Liver (tissue), 9 donors: ENCODE measurements around the gene AEN. TPM values are rescaled to one million over a fixed set of nuclear protein-coding genes. Genes with fewer than 3 reads are reported as not detected.

ENCODE experiments used
- DNase-seq: peaks from one replicate; pipeline ENCODE4 v3.0.0-alpha.2; 2017; ENCODE audit warnings: low spot score
- H3K27ac ChIP-seq, 2 donors: one replicate each; pipeline ENCODE4 v1.7.0; 2013; ENCODE audit warnings: inconsistent platforms in 2 of 2, low read length in 2 of 2, control low read depth in 1 of 2, low read depth in 1 of 2, mild to moderate bottlenecking in 1 of 2
- H3K27me3 ChIP-seq, 4 donors: one replicate each; pipeline versions ENCODE4 v1.6.1 to v1.7.0; 2013; ENCODE audit warnings: low read length in 3 of 4, inconsistent platforms in 1 of 4, mild to moderate bottlenecking in 1 of 4, moderate library complexity in 1 of 4; ENCODE audit not compliant: control insufficient read depth in 4 of 4, insufficient read depth in 4 of 4
- H3K36me3 ChIP-seq, 4 donors: one replicate each; pipeline versions ENCODE4 v1.6.1 to v1.7.0; 2013; ENCODE audit warnings: low read length in 3 of 4, mild to moderate bottlenecking in 3 of 4, low read depth in 1 of 4, moderate library complexity in 1 of 4; ENCODE audit not compliant: control insufficient read depth in 4 of 4, insufficient read depth in 3 of 4
- H3K4me1 ChIP-seq, 4 donors: one replicate each; pipeline versions ENCODE4 v1.6.1 to v1.7.0; 2013; ENCODE audit warnings: low read length in 3 of 4, mild to moderate bottlenecking in 3 of 4, moderate library complexity in 1 of 4; ENCODE audit not compliant: control insufficient read depth in 4 of 4, insufficient read depth in 4 of 4
- H3K4me3 ChIP-seq, 3 donors: one replicate each; pipeline versions ENCODE4 v1.6.1 to v1.7.0; 2013; ENCODE audit warnings: low read length in 3 of 3, control low read depth in 1 of 3, low read depth in 1 of 3, mild to moderate bottlenecking in 1 of 3
- H3K9ac ChIP-seq, 2 donors: one replicate each; pipeline ENCODE4 v1.7.0; 2013; ENCODE audit warnings: low read length in 2 of 2, mild to moderate bottlenecking in 2 of 2, moderate library complexity in 2 of 2, control low read depth in 1 of 2, low read depth in 1 of 2
- H3K9me3 ChIP-seq, 4 donors: one replicate each; pipeline versions ENCODE4 v1.6.1 to v1.7.0; 2013; ENCODE audit warnings: low read length in 3 of 4; ENCODE audit not compliant: control insufficient read depth in 4 of 4
- ATF3 ChIP-seq: IDR thresholded peaks from 2 replicates; pipeline ENCODE4 v1.6.1; 2016; ENCODE audit warnings: antibody characterized with exemption
- FOXA2 ChIP-seq: IDR thresholded peaks from 2 replicates; pipeline ENCODE4 v1.6.1; 2016; ENCODE audit warnings: antibody characterized with exemption
- GABPA ChIP-seq, 2 donors: IDR thresholded peaks in 1 of 2; conservative IDR thresholded peaks in 1 of 2; 2 replicates each; pipeline ENCODE4 v1.6.1; 2016; ENCODE audit warnings: antibody characterized with exemption in 2 of 2, mild to moderate bottlenecking in 1 of 2, moderate library complexity in 1 of 2
- HNF4A ChIP-seq, 2 donors: conservative IDR thresholded peaks; 2 replicates each; pipeline ENCODE4 v1.6.1; 2016; ENCODE audit warnings: antibody characterized with exemption in 2 of 2, mild to moderate bottlenecking in 2 of 2
- JUND ChIP-seq, 2 donors: IDR thresholded peaks; 2 replicates each; pipeline ENCODE4 v1.6.1; 2016; ENCODE audit warnings: antibody characterized with exemption in 2 of 2
- MAX ChIP-seq: IDR thresholded peaks from 2 replicates; pipeline ENCODE4 v1.6.1; 2016; ENCODE audit warnings: antibody characterized with exemption
- RAD21 ChIP-seq, 2 donors: IDR thresholded peaks; 2 replicates each; pipeline ENCODE4 v1.6.1; 2016; ENCODE audit warnings: antibody characterized with exemption in 2 of 2, mild to moderate bottlenecking in 2 of 2
- REST ChIP-seq: IDR thresholded peaks from 2 replicates; pipeline ENCODE4 v1.6.1; 2016; ENCODE audit warnings: antibody characterized with exemption, mild to moderate bottlenecking
- RXRA ChIP-seq, 2 donors: IDR thresholded peaks; 2 replicates each; pipeline ENCODE4 v1.6.1; 2017 to 2018; ENCODE audit warnings: antibody characterized with exemption in 2 of 2, mild to moderate bottlenecking in 1 of 2
- SP1 ChIP-seq: IDR thresholded peaks from 2 replicates; pipeline ENCODE4 v1.6.1; 2018; ENCODE audit warnings: antibody characterized with exemption, mild to moderate bottlenecking
- TAF1 ChIP-seq: conservative IDR thresholded peaks from 2 replicates; pipeline ENCODE4 v1.6.1; 2016; ENCODE audit warnings: antibody characterized with exemption, mild to moderate bottlenecking
- YY1 ChIP-seq: IDR thresholded peaks from 2 replicates; pipeline ENCODE4 v1.6.1; 2016; ENCODE audit warnings: antibody characterized with exemption, mild to moderate bottlenecking
- ZBTB33 ChIP-seq: IDR thresholded peaks from 2 replicates; pipeline ENCODE4 v1.6.1; 2016; ENCODE audit warnings: antibody characterized with exemption
- WGBS: extraction: QIAGEN DNeasy Blood & Tissue Kit; methylation state at CpG from one replicate; pipeline ENCODE4 v1.1.7; 2013; 5-methylcytosine and 5-hydroxymethylcytosine counted together
- polyA plus RNA-seq, 2 donors: library from polyadenylated mRNA; stranded (reverse) in 1 of 2; unstranded in 1 of 2; fragments of 200-250 nt in 1 of 2; fragments of >200 nt in 1 of 2; fragmentation: Nextera tagmentation in 1 of 2; extraction: Ambion mirVana in 1 of 2; gene quantifications; one replicate each; pipeline versions ENCODE4 v1.2.1 to v1.2.3, GENCODE V29; 2013 to 2015
- total RNA-seq, 2 donors: library from RNA; depleted of rRNA; stranded (reverse); fragments of >200 nt; gene quantifications; one replicate each; pipeline ENCODE4 v1.2.3, GENCODE V29; 2014
- TF ChIP-seq, protein P1 (sequence below): fragments of 150-350 bp; IDR thresholded peaks from 2 replicates; pipeline ENCODE4 v1.5.1; 2017; ENCODE audit warnings: improper control_type of control experiment, low read depth, low read length; ENCODE audit not compliant: missing input control
- donor health status: healthy.
- donor health status: healthy.
- donor health status: healthy.
- donor health status: healthy.
- donor health status: healthy.

The AEN gene
- total and polyA plus RNA-seq, 4 donors: 2.8 to 19.2 (median 10.5) TPM

GRCh38 chr15:88674661-88675060 lies 53.5 kb downstream of the AEN start:
- 72% methylated on average over 4 of the region's 4 CpGs for WGBS
- no peak overlapping the region for H3K27ac ChIP-seq

DNA sequence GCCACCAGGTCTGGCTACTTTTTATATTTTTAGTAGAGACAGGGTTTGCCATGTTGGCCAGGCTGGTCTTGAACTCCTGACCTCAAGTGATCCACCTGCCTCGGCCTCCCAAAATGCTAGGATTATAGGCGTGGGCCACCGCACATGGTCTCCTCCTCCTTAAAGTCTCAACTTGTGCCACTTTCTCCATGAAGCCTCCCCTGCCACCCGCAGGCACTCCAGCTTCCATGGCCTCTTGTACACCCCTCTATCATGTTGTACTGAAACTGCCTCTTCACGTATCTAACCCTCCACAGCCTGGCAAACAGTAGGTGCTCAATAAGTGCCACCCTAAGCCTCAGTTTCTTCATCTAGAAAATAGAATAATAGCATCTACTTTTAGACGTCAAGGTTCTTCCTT lies 57.6 kb downstream of the AEN start:
- Histone ChIP-seq H3K4me1 (no peaks in the 10 kb centered on the region), H3K27me3 (peaks cover 0 to 5% (median 0%) of the 10 kb centered on the region in 4 donors), H3K9ac (no peak overlapping the region), H3K9me3 (no peaks in the 10 kb centered on the region), H3K4me3 (no peak overlapping the region), H3K27ac (no peak overlapping the region), H3K36me3 (no peaks in the 10 kb centered on the region)
- DNase-seq: no peak
- WGBS: 90% methylated on average over 6 of the region's 6 CpGs
- TF ChIP-seq JUND (IDR thresholded peaks at IDR 0.05) (no peak), MAX (no peak), GABPA (IDR thresholded peaks at IDR 0.05 in 1 of 2, conservative IDR thresholded peaks at IDR 0.05 in 1 of 2) (no peak), HNF4A (conservative IDR thresholded peaks at IDR 0.05) (no peak), ATF3 (no peak), RAD21 (IDR thresholded peaks at IDR 0.05) (no peak), REST (no peak)
- TF ChIP-seq, protein P1, sequence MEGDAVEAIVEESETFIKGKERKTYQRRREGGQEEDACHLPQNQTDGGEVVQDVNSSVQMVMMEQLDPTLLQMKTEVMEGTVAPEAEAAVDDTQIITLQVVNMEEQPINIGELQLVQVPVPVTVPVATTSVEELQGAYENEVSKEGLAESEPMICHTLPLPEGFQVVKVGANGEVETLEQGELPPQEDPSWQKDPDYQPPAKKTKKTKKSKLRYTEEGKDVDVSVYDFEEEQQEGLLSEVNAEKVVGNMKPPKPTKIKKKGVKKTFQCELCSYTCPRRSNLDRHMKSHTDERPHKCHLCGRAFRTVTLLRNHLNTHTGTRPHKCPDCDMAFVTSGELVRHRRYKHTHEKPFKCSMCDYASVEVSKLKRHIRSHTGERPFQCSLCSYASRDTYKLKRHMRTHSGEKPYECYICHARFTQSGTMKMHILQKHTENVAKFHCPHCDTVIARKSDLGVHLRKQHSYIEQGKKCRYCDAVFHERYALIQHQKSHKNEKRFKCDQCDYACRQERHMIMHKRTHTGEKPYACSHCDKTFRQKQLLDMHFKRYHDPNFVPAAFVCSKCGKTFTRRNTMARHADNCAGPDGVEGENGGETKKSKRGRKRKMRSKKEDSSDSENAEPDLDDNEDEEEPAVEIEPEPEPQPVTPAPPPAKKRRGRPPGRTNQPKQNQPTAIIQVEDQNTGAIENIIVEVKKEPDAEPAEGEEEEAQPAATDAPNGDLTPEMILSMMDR: no peak

More at GRCh38 chr15:88674661-88675060, 53.5 kb downstream of the AEN start:
- Histone ChIP-seq H3K36me3 (no peaks in the 10 kb centered on the region), H3K9me3 (no peaks in the 10 kb centered on the region), H3K27me3 (peaks cover 0 to 5% (median 0%) of the 10 kb centered on the region in 4 donors), H3K9ac (no peak overlapping the region), H3K4me1 (no peaks in the 10 kb centered on the region), H3K4me3 (no peak overlapping the region)
- no peak for TF ChIP-seq RXRA (IDR thresholded peaks at IDR 0.05)
- TF ChIP-seq RAD21 (IDR thresholded peaks at IDR 0.05): no peak
- TF ChIP-seq GABPA (IDR thresholded peaks at IDR 0.05 in 1 of 2, conservative IDR thresholded peaks at IDR 0.05 in 1 of 2): no peak
- TF ChIP-seq ATF3: no peak
- no peak for TF ChIP-seq ZBTB33
- no peak for TF ChIP-seq SP1
- no peak for TF ChIP-seq TAF1
- TF ChIP-seq YY1: no peak
- no peak for TF ChIP-seq JUND (IDR thresholded peaks at IDR 0.05)
- TF ChIP-seq, protein P1: no peak
- TF ChIP-seq FOXA2: no peak
- DNase-seq: no peak
